GM23338 (cell line): ENCODE results near the gene FAM168A. TPM values are rescaled to one million over a fixed set of nuclear protein-coding genes. Genes with fewer than 3 reads are reported as not detected.

Experiments
- ATAC-seq: fragments of 200-7000 bp; cut with Tn5 transposase; 3 replicates; pipeline ENCODE4 v1.9.1; 2020
- DNase-seq: peaks from one replicate; pipeline ENCODE4 v3.0.0-alpha.2; 2015; ENCODE audit warnings: low spot score
- H2AFZ ChIP-seq: fragments of 200-600 bp; sonication (generic); 2 replicates; pipeline ENCODE4 v1.8.0; 2016; ENCODE audit warnings: antibody characterized with exemption, mild to moderate bottlenecking, moderate library complexity
- H3F3A ChIP-seq: fragments of 200-600 bp; sonication (generic); replicated peaks from 2 replicates; pipeline ENCODE4 v1.8.0; 2017; ENCODE audit warnings: antibody characterized with exemption, mixed run types, low read depth
- H3K27ac ChIP-seq: fragments of 200-600 bp; sonication (generic); 2 replicates; pipeline ENCODE4 v1.6.1; 2016; ENCODE audit warnings: low read depth
- H3K27me3 ChIP-seq: fragments of 200-600 bp; sonication (generic); 2 replicates; pipeline ENCODE4 v1.8.0; 2016; ENCODE audit warnings: mild to moderate bottlenecking, mixed run types, moderate library complexity; ENCODE audit not compliant: insufficient read depth
- H3K36me3 ChIP-seq: fragments of 200-600 bp; sonication (generic); 2 replicates; pipeline ENCODE4 v1.8.0; 2016; ENCODE audit warnings: mild to moderate bottlenecking; ENCODE audit not compliant: insufficient read depth
- H3K4me1 ChIP-seq: fragments of 200-600 bp; sonication (generic); 2 replicates; pipeline ENCODE4 v1.8.0; 2016; ENCODE audit warnings: mild to moderate bottlenecking, moderate library complexity; ENCODE audit not compliant: insufficient read depth
- H3K4me2 ChIP-seq: fragments of 200-600 bp; sonication (generic); 2 replicates; pipeline ENCODE4 v1.7.1; 2017; ENCODE audit warnings: mixed run types
- H3K4me3 ChIP-seq: fragments of 200-600 bp; sonication (generic); 2 replicates; pipeline ENCODE4 v1.6.1; 2016; ENCODE audit warnings: mixed run types
- H3K79me2 ChIP-seq: fragments of 200-600 bp; sonication (generic); replicated peaks from 2 replicates; pipeline ENCODE4 v1.8.0; 2017; ENCODE audit warnings: mild to moderate bottlenecking; ENCODE audit not compliant: insufficient read depth
- H3K9me2 ChIP-seq: fragments of 200-600 bp; sonication (generic); 2 replicates; pipeline ENCODE4 v1.8.0; 2017; ENCODE audit not compliant: insufficient read depth
- H4K20me1 ChIP-seq: fragments of 200-600 bp; sonication (generic); replicated peaks from 2 replicates; pipeline ENCODE4 v1.8.0; 2017; ENCODE audit warnings: mild to moderate bottlenecking; ENCODE audit not compliant: insufficient read depth
- H3K27ac Mint-ChIP-seq: 2 replicates; pipeline ENCODE4 v1.8.0; 2020; ENCODE audit warnings: inconsistent platforms, mild to moderate bottlenecking, moderate library complexity, mixed read lengths
- H3K27me3 Mint-ChIP-seq: 3 replicates; pipeline ENCODE4 v1.8.0; 2022; ENCODE audit warnings: low read depth, mild to moderate bottlenecking, moderate library complexity, mixed read lengths, inconsistent platforms; ENCODE audit not compliant: insufficient read depth, poor library complexity
- H3K36me3 Mint-ChIP-seq: 3 replicates; pipeline ENCODE4 v1.8.0; 2021; ENCODE audit warnings: low read depth, mild to moderate bottlenecking, inconsistent platforms, moderate library complexity, mixed read lengths
- H3K4me1 Mint-ChIP-seq: 3 replicates; pipeline ENCODE4 v1.8.0; 2020; ENCODE audit warnings: mild to moderate bottlenecking, inconsistent platforms, mixed read lengths
- H3K4me3 Mint-ChIP-seq: 3 replicates; pipeline ENCODE4 v1.8.0; 2021; ENCODE audit warnings: moderate library complexity, mild to moderate bottlenecking, inconsistent platforms, mixed read lengths
- H3K9me3 Mint-ChIP-seq: 3 replicates; pipeline ENCODE4 v1.8.0; 2020; ENCODE audit warnings: moderate library complexity, mild to moderate bottlenecking, inconsistent platforms, mixed read lengths
- CREB1 ChIP-seq: fragments of 250-450 bp; sonication (Bioruptor Pico); IDR thresholded peaks from 2 replicates; pipeline ENCODE4 v1.5.0; 2020; ENCODE audit warnings: low read depth, mild to moderate bottlenecking, moderate library complexity
- ETS1 ChIP-seq: IDR thresholded peaks from 2 replicates; pipeline ENCODE4 v1.6.1; 2016; ENCODE audit warnings: antibody characterized with exemption
- EZH2 ChIP-seq: fragments of 200-600 bp; sonication (generic); IDR thresholded peaks from one replicate; pipeline ENCODE4 v1.8.0; 2017; ENCODE audit warnings: antibody characterized with exemption, mild to moderate bottlenecking, low read depth; ENCODE audit not compliant: unreplicated experiment
- EZH2phosphoT487 ChIP-seq: fragments of 200-600 bp; sonication (generic); IDR thresholded peaks from one replicate; pipeline ENCODE4 v1.8.1; 2018; ENCODE audit warnings: antibody characterized with exemption; ENCODE audit not compliant: unreplicated experiment
- JUNB ChIP-seq: IDR thresholded peaks from one replicate; pipeline ENCODE4 v1.6.1; 2016; ENCODE audit warnings: antibody characterized with exemption; ENCODE audit not compliant: unreplicated experiment
- NANOG ChIP-seq: IDR thresholded peaks from 2 replicates; pipeline ENCODE4 v1.6.1; 2016; ENCODE audit warnings: antibody characterized with exemption, borderline replicate concordance
- POLR2AphosphoS5 ChIP-seq: IDR thresholded peaks from 2 replicates; pipeline ENCODE4 v1.6.1; 2016; ENCODE audit warnings: antibody characterized with exemption, low read depth
- REST ChIP-seq: IDR thresholded peaks from one replicate; pipeline ENCODE4 v1.6.1; 2018; ENCODE audit warnings: antibody characterized with exemption; ENCODE audit not compliant: unreplicated experiment
- STAT1 ChIP-seq: IDR thresholded peaks from one replicate; pipeline ENCODE4 v1.6.1; 2016; ENCODE audit warnings: antibody characterized with exemption; ENCODE audit not compliant: unreplicated experiment
- ZNF114 ChIP-seq: fragments of 250-450 bp; sonication (Bioruptor Pico); IDR thresholded peaks from 2 replicates; pipeline ENCODE4 v1.5.0; 2020; ENCODE audit warnings: mild to moderate bottlenecking, moderate library complexity
- ZNF331 ChIP-seq: fragments of 250-450 bp; sonication (Bioruptor Pico); IDR thresholded peaks from 2 replicates; pipeline ENCODE4 v1.5.0; 2020; ENCODE audit warnings: low read depth, mild to moderate bottlenecking, moderate library complexity
- polyA plus RNA-seq: library from polyadenylated mRNA; unstranded; fragments of >200 nt; fragmentation: Nextera tagmentation; extraction: Ambion mirVana; gene quantifications from 2 replicates; pipeline ENCODE4 v1.2.1, GENCODE V29; 2016
- total RNA-seq: library from RNA; depleted of rRNA; stranded (reverse); fragments of >200 nt; shearing (Covaris generic); gene quantifications from 2 replicates; pipeline ENCODE4 v1.2.3, GENCODE V29; 2014
- TF ChIP-seq, protein P1 (sequence below), 2 experiments: fragments of 200-600 bp in 1 of 2; sonication (generic) in 1 of 2; conservative IDR thresholded peaks; 2 replicates each; pipeline versions ENCODE4 v1.5.1 to v1.6.1; 2016 to 2017; ENCODE audit warnings: antibody characterized with exemption in 2 of 2, low read depth in 2 of 2, mild to moderate bottlenecking in 2 of 2, moderate library complexity in 1 of 2
- TF ChIP-seq, protein P2 (sequence below): fragments of 250-450 bp; sonication (Bioruptor Pico); IDR thresholded peaks from 2 replicates; pipeline ENCODE4 v1.5.0; 2020; ENCODE audit warnings: mild to moderate bottlenecking, moderate library complexity

Gene FAM168A
- total and polyA plus RNA-seq, 2 experiments from 2014 or later, result 8.0 to 20.3 TPM

- no peak for ATAC-seq
- peaks cover 11% of the 10 kb centered on the region for H3K36me3 Mint-ChIP-seq
Observed at GRCh38 chr11:73404506-73405145, 193.3 kb downstream of the FAM168A start.

More at GRCh38 chr11:73404506-73405145, 193.3 kb downstream of the FAM168A start:
- Histone ChIP-seq H3K9me2 (no peaks in the 10 kb centered on the region), H3K79me2 (no peaks in the 10 kb centered on the region), H3K36me3 (no peaks in the 10 kb centered on the region), H3K27ac (no peak overlapping the region), H3K4me2 (no peak overlapping the region), H3F3A (0 out of 2 replicates have a peak, but pooled peaks cover 2% of the 10 kb centered on the region), H3K4me3 (no peak overlapping the region), H4K20me1 (no peaks in the 10 kb centered on the region; the same call in 1 of the 2 replicates), H3K4me1 (no peaks in the 10 kb centered on the region), H3K27me3 (no peaks in the 10 kb centered on the region), H2AFZ (no peak overlapping the region)
- no peak for TF ChIP-seq STAT1
- TF ChIP-seq POLR2AphosphoS5, result no peak
- TF ChIP-seq ZNF114, result no peak
- TF ChIP-seq REST, result no peak
- TF ChIP-seq EZH2phosphoT487, result no peak
- TF ChIP-seq, protein P1, sequence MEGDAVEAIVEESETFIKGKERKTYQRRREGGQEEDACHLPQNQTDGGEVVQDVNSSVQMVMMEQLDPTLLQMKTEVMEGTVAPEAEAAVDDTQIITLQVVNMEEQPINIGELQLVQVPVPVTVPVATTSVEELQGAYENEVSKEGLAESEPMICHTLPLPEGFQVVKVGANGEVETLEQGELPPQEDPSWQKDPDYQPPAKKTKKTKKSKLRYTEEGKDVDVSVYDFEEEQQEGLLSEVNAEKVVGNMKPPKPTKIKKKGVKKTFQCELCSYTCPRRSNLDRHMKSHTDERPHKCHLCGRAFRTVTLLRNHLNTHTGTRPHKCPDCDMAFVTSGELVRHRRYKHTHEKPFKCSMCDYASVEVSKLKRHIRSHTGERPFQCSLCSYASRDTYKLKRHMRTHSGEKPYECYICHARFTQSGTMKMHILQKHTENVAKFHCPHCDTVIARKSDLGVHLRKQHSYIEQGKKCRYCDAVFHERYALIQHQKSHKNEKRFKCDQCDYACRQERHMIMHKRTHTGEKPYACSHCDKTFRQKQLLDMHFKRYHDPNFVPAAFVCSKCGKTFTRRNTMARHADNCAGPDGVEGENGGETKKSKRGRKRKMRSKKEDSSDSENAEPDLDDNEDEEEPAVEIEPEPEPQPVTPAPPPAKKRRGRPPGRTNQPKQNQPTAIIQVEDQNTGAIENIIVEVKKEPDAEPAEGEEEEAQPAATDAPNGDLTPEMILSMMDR (conservative IDR thresholded peaks at IDR 0.05; ENCODE audit: low read depth in 2 of 2), result no peak
- no peak for TF ChIP-seq CREB1 (CRISPR knock-in tag)
- TF ChIP-seq ETS1, result no peak
- TF ChIP-seq, protein P2, sequence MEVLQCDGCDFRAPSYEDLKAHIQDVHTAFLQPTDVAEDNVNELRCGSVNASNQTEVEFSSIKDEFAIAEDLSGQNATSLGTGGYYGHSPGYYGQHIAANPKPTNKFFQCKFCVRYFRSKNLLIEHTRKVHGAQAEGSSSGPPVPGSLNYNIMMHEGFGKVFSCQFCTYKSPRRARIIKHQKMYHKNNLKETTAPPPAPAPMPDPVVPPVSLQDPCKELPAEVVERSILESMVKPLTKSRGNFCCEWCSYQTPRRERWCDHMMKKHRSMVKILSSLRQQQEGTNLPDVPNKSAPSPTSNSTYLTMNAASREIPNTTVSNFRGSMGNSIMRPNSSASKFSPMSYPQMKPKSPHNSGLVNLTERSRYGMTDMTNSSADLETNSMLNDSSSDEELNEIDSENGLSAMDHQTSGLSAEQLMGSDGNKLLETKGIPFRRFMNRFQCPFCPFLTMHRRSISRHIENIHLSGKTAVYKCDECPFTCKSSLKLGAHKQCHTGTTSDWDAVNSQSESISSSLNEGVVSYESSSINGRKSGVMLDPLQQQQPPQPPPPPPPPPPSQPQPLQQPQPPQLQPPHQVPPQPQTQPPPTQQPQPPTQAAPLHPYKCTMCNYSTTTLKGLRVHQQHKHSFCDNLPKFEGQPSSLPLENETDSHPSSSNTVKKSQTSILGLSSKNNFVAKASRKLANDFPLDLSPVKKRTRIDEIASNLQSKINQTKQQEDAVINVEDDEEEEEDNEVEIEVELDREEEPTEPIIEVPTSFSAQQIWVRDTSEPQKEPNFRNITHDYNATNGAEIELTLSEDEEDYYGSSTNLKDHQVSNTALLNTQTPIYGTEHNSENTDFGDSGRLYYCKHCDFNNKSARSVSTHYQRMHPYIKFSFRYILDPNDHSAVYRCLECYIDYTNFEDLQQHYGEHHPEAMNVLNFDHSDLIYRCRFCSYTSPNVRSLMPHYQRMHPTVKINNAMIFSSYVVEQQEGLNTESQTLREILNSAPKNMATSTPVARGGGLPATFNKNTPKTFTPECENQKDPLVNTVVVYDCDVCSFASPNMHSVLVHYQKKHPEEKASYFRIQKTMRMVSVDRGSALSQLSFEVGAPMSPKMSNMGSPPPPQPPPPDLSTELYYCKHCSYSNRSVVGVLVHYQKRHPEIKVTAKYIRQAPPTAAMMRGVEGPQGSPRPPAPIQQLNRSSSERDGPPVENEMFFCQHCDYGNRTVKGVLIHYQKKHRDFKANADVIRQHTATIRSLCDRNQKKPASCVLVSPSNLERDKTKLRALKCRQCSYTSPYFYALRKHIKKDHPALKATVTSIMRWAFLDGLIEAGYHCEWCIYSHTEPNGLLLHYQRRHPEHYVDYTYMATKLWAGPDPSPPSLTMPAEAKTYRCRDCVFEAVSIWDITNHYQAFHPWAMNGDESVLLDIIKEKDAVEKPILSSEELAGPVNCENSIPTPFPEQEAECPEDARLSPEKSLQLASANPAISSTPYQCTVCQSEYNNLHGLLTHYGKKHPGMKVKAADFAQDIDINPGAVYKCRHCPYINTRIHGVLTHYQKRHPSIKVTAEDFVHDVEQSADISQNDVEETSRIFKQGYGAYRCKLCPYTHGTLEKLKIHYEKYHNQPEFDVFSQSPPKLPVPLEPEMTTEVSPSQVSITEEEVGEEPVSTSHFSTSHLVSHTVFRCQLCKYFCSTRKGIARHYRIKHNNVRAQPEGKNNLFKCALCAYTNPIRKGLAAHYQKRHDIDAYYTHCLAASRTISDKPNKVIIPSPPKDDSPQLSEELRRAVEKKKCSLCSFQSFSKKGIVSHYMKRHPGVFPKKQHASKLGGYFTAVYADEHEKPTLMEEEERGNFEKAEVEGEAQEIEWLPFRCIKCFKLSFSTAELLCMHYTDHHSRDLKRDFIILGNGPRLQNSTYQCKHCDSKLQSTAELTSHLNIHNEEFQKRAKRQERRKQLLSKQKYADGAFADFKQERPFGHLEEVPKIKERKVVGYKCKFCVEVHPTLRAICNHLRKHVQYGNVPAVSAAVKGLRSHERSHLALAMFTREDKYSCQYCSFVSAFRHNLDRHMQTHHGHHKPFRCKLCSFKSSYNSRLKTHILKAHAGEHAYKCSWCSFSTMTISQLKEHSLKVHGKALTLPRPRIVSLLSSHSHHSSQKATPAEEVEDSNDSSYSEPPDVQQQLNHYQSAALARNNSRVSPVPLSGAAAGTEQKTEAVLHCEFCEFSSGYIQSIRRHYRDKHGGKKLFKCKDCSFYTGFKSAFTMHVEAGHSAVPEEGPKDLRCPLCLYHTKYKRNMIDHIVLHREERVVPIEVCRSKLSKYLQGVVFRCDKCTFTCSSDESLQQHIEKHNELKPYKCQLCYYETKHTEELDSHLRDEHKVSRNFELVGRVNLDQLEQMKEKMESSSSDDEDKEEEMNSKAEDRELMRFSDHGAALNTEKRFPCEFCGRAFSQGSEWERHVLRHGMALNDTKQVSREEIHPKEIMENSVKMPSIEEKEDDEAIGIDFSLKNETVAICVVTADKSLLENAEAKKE, result no peak
- no peak for TF ChIP-seq JUNB
- no peak for TF ChIP-seq ZNF331 (CRISPR knock-in tag)
- TF ChIP-seq NANOG, result no peak
- TF ChIP-seq EZH2, result no peak
- Mint-ChIP-seq H3K27me3 (no peaks in the 10 kb centered on the region), H3K4me3 (no peak overlapping the region), H3K27ac (no peak overlapping the region), H3K9me3 (no peaks in the 10 kb centered on the region), H3K4me1 (peaks cover 5% of the 10 kb centered on the region; the same call in 1 of the 3 replicates)
- DNase-seq, result no peak
